Neural progenitor cell (in vitro differentiated cells): ENCODE data around the gene RPL37. TPM values are rescaled to one million over a fixed set of nuclear protein-coding genes. Genes with fewer than 3 reads are reported as not detected.

Experiments used
- DNase-seq: peaks from one replicate; pipeline ENCODE4 v3.0.0-alpha.2; 2016; ENCODE audit warnings: low spot score
- H2AFZ ChIP-seq: fragments of 200-600 bp; sonication (generic); replicated peaks from 2 replicates; pipeline ENCODE4 v1.6.1; 2016; ENCODE audit warnings: antibody characterized with exemption
- H3F3A ChIP-seq: fragments of 200-600 bp; sonication (generic); 2 replicates; pipeline ENCODE4 v1.6.1; 2016; ENCODE audit warnings: antibody characterized with exemption, low read depth
- H3K27ac ChIP-seq: fragments of 200-600 bp; sonication (generic); 2 replicates; pipeline ENCODE4 v1.5.1; 2016; ENCODE audit warnings: mild to moderate bottlenecking
- H3K27me3 ChIP-seq: fragments of 200-600 bp; sonication (generic); 2 replicates; pipeline ENCODE4 v1.6.1; 2016; ENCODE audit warnings: mild to moderate bottlenecking, moderate library complexity
- H3K36me3 ChIP-seq: fragments of 200-600 bp; sonication (generic); 2 replicates; pipeline ENCODE4 v1.5.1; 2016
- H3K4me1 ChIP-seq: fragments of 200-600 bp; sonication (generic); 2 replicates; pipeline ENCODE4 v1.6.1; 2016; ENCODE audit warnings: mixed run types
- H3K4me2 ChIP-seq: fragments of 200-600 bp; sonication (generic); 2 replicates; pipeline ENCODE4 v1.6.1; 2016
- H3K4me3 ChIP-seq: fragments of 200-600 bp; sonication (generic); 2 replicates; pipeline ENCODE4 v1.5.1; 2016
- H3K79me2 ChIP-seq: fragments of 200-600 bp; sonication (generic); 2 replicates; pipeline ENCODE4 v1.6.1; 2016; ENCODE audit warnings: low read depth
- H3K9ac ChIP-seq: fragments of 200-600 bp; sonication (generic); 2 replicates; pipeline ENCODE4 v1.6.1; 2016
- H3K9me3 ChIP-seq: fragments of 200-600 bp; sonication (generic); 2 replicates; pipeline ENCODE4 v1.5.1; 2016; ENCODE audit warnings: low read depth
- H4K20me1 ChIP-seq: fragments of 200-600 bp; sonication (generic); 2 replicates; pipeline ENCODE4 v1.6.1; 2016; ENCODE audit warnings: low read depth
- H3K27ac Mint-ChIP-seq: 3 replicates; pipeline ENCODE4 v1.8.0; 2021; ENCODE audit warnings: mixed read lengths
- H3K27me3 Mint-ChIP-seq: 2 replicates; pipeline ENCODE4 v1.8.0; 2022; ENCODE audit warnings: low read depth, mild to moderate bottlenecking, inconsistent platforms, moderate library complexity, mixed read lengths; ENCODE audit not compliant: insufficient read depth
- H3K36me3 Mint-ChIP-seq: 3 replicates; pipeline ENCODE4 v1.8.0; 2021; ENCODE audit warnings: mixed read lengths
- H3K4me1 Mint-ChIP-seq: 3 replicates; pipeline ENCODE4 v1.8.0; 2021; ENCODE audit warnings: mixed read lengths
- H3K4me3 Mint-ChIP-seq: 3 replicates; pipeline ENCODE4 v1.8.0; 2021; ENCODE audit warnings: mild to moderate bottlenecking, moderate library complexity, mixed read lengths
- H3K9me3 Mint-ChIP-seq: 3 replicates; pipeline ENCODE4 v1.8.0; 2020; ENCODE audit warnings: mixed read lengths
- CTCF ChIP-seq: fragments of 200-600 bp; sonication (generic); IDR thresholded peaks from 2 replicates; pipeline ENCODE4 v1.5.1; 2017; ENCODE audit warnings: antibody characterized with exemption, mild to moderate bottlenecking
- EZH2 ChIP-seq: fragments of 200-600 bp; sonication (generic); IDR thresholded peaks from 2 replicates; pipeline ENCODE4 v1.6.1; 2017; ENCODE audit warnings: antibody characterized with exemption, mild to moderate bottlenecking, moderate library complexity
- EZH2phosphoT487 ChIP-seq: fragments of 200-600 bp; sonication (generic); IDR thresholded peaks from 2 replicates; pipeline ENCODE4 v1.6.1; 2017; ENCODE audit warnings: antibody characterized with exemption
- total RNA-seq: library from RNA; depleted of rRNA; stranded (reverse); fragments of >200 nt; gene quantifications from 2 replicates; pipeline ENCODE4 v1.2.3, GENCODE V29; 2015; ENCODE audit warnings: low replicate concordance

RPL37 gene
- total RNA-seq, 1 donor from 2014 or later = 235 TPM

- H3K4me2 ChIP-seq = no peak overlapping the region
- H2AFZ ChIP-seq = no peak overlapping the region
- H3K27me3 ChIP-seq = no peaks in the 10 kb centered on the region
- H3K27ac ChIP-seq = no peak overlapping the region
- peaks cover 80% of the 10 kb centered on the region for H3K79me2 ChIP-seq
- TF ChIP-seq EZH2 = no peak
- no peak for TF ChIP-seq EZH2phosphoT487
- TF ChIP-seq CTCF = no peak
- H4K20me1 ChIP-seq = peaks cover 30% of the 10 kb centered on the region
- peaks cover 5% of the 10 kb centered on the region for H3K9me3 Mint-ChIP-seq
- no peak overlapping the region for H3K27ac Mint-ChIP-seq
- H3K36me3 ChIP-seq = peaks cover 3% of the 10 kb centered on the region
- no peaks in the 10 kb centered on the region for H3K27me3 Mint-ChIP-seq
- no peak overlapping the region for H3K4me3 ChIP-seq
- H3K4me3 Mint-ChIP-seq = no peak overlapping the region
- no peaks in the 10 kb centered on the region for H3K4me1 ChIP-seq
- H3F3A ChIP-seq = no peaks in the 10 kb centered on the region
- no peaks in the 10 kb centered on the region for H3K4me1 Mint-ChIP-seq
- no peaks in the 10 kb centered on the region for H3K9me3 ChIP-seq
- no peak for DNase-seq
- no peak overlapping the region for H3K9ac ChIP-seq
- peaks cover 15% of the 10 kb centered on the region for H3K36me3 Mint-ChIP-seq
Measured at GRCh38 chr5:40780858-40781257, 54.2 kb downstream of the RPL37 start.

GRCh38 chr5:40780199-40780598 is 54.8 kb downstream of the RPL37 start:
- no peak overlapping the region for H3K4me3 ChIP-seq
- no peak overlapping the region for H2AFZ ChIP-seq
- Mint-ChIP-seq H3K4me1 (no peaks in the 10 kb centered on the region), H3K27me3 (no peaks in the 10 kb centered on the region), H3K4me3 (no peak overlapping the region), H3K36me3 (peaks cover 12% of the 10 kb centered on the region), H3K27ac (no peak overlapping the region), H3K9me3 (peaks cover 2% of the 10 kb centered on the region)
- no peaks in the 10 kb centered on the region for H3K4me1 ChIP-seq
- peaks cover 73% of the 10 kb centered on the region for H3K79me2 ChIP-seq
- no peak for DNase-seq
- no peak overlapping the region for H3K27ac ChIP-seq
- no peaks in the 10 kb centered on the region for H3F3A ChIP-seq
- H3K27me3 ChIP-seq = no peaks in the 10 kb centered on the region
- peaks cover 3% of the 10 kb centered on the region for H3K36me3 ChIP-seq
- TF ChIP-seq CTCF (no peak), EZH2 (no peak), EZH2phosphoT487 (no peak)
- no peaks in the 10 kb centered on the region for H3K9me3 ChIP-seq
- no peak overlapping the region for H3K9ac ChIP-seq
- H3K4me2 ChIP-seq = no peak overlapping the region
- H4K20me1 ChIP-seq = peaks cover 30% of the 10 kb centered on the region

- H3K4me3 ChIP-seq = no peak overlapping the region
- H2AFZ ChIP-seq = no peak overlapping the region
- H3K79me2 ChIP-seq = peaks cover 67% of the 10 kb centered on the region
- no peaks in the 10 kb centered on the region for H3K4me1 Mint-ChIP-seq
- peaks cover 2% of the 10 kb centered on the region for H3K9me3 Mint-ChIP-seq
- no peak for TF ChIP-seq EZH2phosphoT487
- no peak for TF ChIP-seq CTCF
- H3K4me3 Mint-ChIP-seq = no peak overlapping the region
- no peaks in the 10 kb centered on the region for H3K27me3 Mint-ChIP-seq
- H3F3A ChIP-seq = no peaks in the 10 kb centered on the region
- H3K36me3 Mint-ChIP-seq = peaks cover 12% of the 10 kb centered on the region
- no peaks in the 10 kb centered on the region for H3K4me1 ChIP-seq
- H3K36me3 ChIP-seq = peaks cover 3% of the 10 kb centered on the region
- no peaks in the 10 kb centered on the region for H3K9me3 ChIP-seq
- H3K27ac ChIP-seq = no peak overlapping the region
- H3K4me2 ChIP-seq = no peak overlapping the region
- H4K20me1 ChIP-seq = peaks cover 25% of the 10 kb centered on the region
- H3K9ac ChIP-seq = no peak overlapping the region
- no peak overlapping the region for H3K27ac Mint-ChIP-seq
- no peak for DNase-seq
- H3K27me3 ChIP-seq = no peaks in the 10 kb centered on the region
Measured at GRCh38 chr5:40779561-40779960, 55.5 kb downstream of the RPL37 start.

GRCh38 chr5:40778133-40778532 is 56.9 kb downstream of the RPL37 start:
- no peak overlapping the region for H3K27ac ChIP-seq
- H3K27me3 ChIP-seq = no peaks in the 10 kb centered on the region
- H3K4me1 ChIP-seq = no peaks in the 10 kb centered on the region
- Mint-ChIP-seq H3K4me3 (no peak overlapping the region), H3K9me3 (no peaks in the 10 kb centered on the region), H3K4me1 (no peaks in the 10 kb centered on the region), H3K27me3 (no peaks in the 10 kb centered on the region), H3K27ac (no peak overlapping the region), H3K36me3 (peaks cover 13% of the 10 kb centered on the region)
- peaks cover 18% of the 10 kb centered on the region for H4K20me1 ChIP-seq
- H3K4me3 ChIP-seq = no peak overlapping the region
- peaks cover 3% of the 10 kb centered on the region for H3K36me3 ChIP-seq
- H3K9ac ChIP-seq = no peak overlapping the region
- H3K79me2 ChIP-seq = peaks cover 53% of the 10 kb centered on the region
- DNase-seq = no peak
- H3F3A ChIP-seq = no peaks in the 10 kb centered on the region
- TF ChIP-seq EZH2 = no peak
- no peak for TF ChIP-seq CTCF
- TF ChIP-seq EZH2phosphoT487 = no peak
- H3K4me2 ChIP-seq = no peak overlapping the region
- H3K9me3 ChIP-seq = no peaks in the 10 kb centered on the region
- H2AFZ ChIP-seq = no peak overlapping the region
